CD8-positive, alpha-beta memory T cell (primary cell): ENCODE results near the gene KIAA0513. TPM values are rescaled to one million over a fixed set of nuclear protein-coding genes. Genes with fewer than 3 reads are reported as not detected.
A peak's percentile ranks its signal among the peaks of the same experiment; 100 is the strongest.

ENCODE experiments used
- CTCF ChIA-PET: fragments of 350-600 bp; sonication (Branson Sonifier 250); formaldehyde crosslinking; loops from one replicate; lab custom pipeline; 2021; ENCODE audit warnings: antibody characterized with exemption; lab: Charles Lee
- POLR2A ChIA-PET: fragments of 350-600 bp; sonication (Branson Sonifier 250); formaldehyde crosslinking; loops from one replicate; lab custom pipeline; 2021; ENCODE audit warnings: antibody characterized with exemption; lab: Charles Lee
- DNase-seq, 5 donors: peaks; one replicate each; pipeline versions ENCODE4 v3.0.0 to v3.0.0-alpha.2; 2020 to 2022; ENCODE audit warnings: mixed read lengths in 1 of 5
- H3K27ac ChIP-seq: one replicate; pipeline ENCODE4 v1.7.0; 2013; ENCODE audit warnings: low read depth, mild to moderate bottlenecking, low read length, moderate library complexity
- H3K27me3 ChIP-seq: 2 replicates; pipeline ENCODE4 v1.7.0; 2013; ENCODE audit warnings: low read length, mild to moderate bottlenecking; ENCODE audit not compliant: insufficient read depth, poor library complexity, severe bottlenecking
- H3K36me3 ChIP-seq: 2 replicates; pipeline ENCODE4 v1.7.0; 2013; ENCODE audit warnings: mild to moderate bottlenecking, low read length, moderate library complexity; ENCODE audit not compliant: insufficient read depth
- H3K4me1 ChIP-seq: 2 replicates; pipeline ENCODE4 v1.7.0; 2013; ENCODE audit warnings: mild to moderate bottlenecking, low read length, moderate library complexity; ENCODE audit not compliant: insufficient read depth
- H3K4me3 ChIP-seq: 2 replicates; pipeline ENCODE4 v1.7.0; 2013; ENCODE audit warnings: mild to moderate bottlenecking, low read length
- H3K9me3 ChIP-seq: 2 replicates; pipeline ENCODE4 v1.7.0; 2013; ENCODE audit warnings: mild to moderate bottlenecking, low read length
- H3K27ac Mint-ChIP-seq, 8 donors: one replicate each; pipeline ENCODE4 v1.8.0; 2020 to 2021; ENCODE audit warnings: mixed read lengths in 8 of 8, mild to moderate bottlenecking in 6 of 8, inconsistent platforms in 3 of 8, moderate library complexity in 3 of 8
- H3K27me3 Mint-ChIP-seq, 2 donors: one replicate each; pipeline ENCODE4 v1.8.0; 2020 to 2021; ENCODE audit warnings: mixed read lengths in 2 of 2, mild to moderate bottlenecking in 1 of 2, moderate library complexity in 1 of 2
- H3K36me3 Mint-ChIP-seq, 3 donors: one replicate each; pipeline ENCODE4 v1.8.0; 2020 to 2021; ENCODE audit warnings: mixed read lengths in 3 of 3, inconsistent platforms in 1 of 3, mild to moderate bottlenecking in 1 of 3
- H3K4me1 Mint-ChIP-seq, 3 donors: one replicate each; pipeline ENCODE4 v1.8.0; 2020 to 2021; ENCODE audit warnings: mixed read lengths in 3 of 3, inconsistent platforms in 1 of 3, mild to moderate bottlenecking in 1 of 3
- H3K4me3 Mint-ChIP-seq, 7 donors: one replicate each; pipeline ENCODE4 v1.8.0; 2020 to 2021; ENCODE audit warnings: mixed read lengths in 7 of 7, mild to moderate bottlenecking in 6 of 7, moderate library complexity in 4 of 7, inconsistent platforms in 2 of 7
- H3K9me3 Mint-ChIP-seq, 5 donors: one replicate each; pipeline ENCODE4 v1.8.0; 2020 to 2022; ENCODE audit warnings: mixed read lengths in 5 of 5, mild to moderate bottlenecking in 3 of 5, moderate library complexity in 2 of 5, inconsistent platforms in 1 of 5
- polyA plus RNA-seq: library from polyadenylated mRNA; unstranded; fragments of 300-500 nt; fragmentation: Illumina TruSeq; gene quantifications from one replicate; pipeline ENCODE4 v1.2.3, GENCODE V29; 2021
- total RNA-seq, 2 experiments: library from RNA; stranded (reverse); gene quantifications; one replicate each; pipeline ENCODE4 v1.2.3, GENCODE V29; 2021

The KIAA0513 gene
- total and polyA plus RNA-seq, 3 experiments from 2014 or later: 7.2 to 13.5 (median 13.2) TPM

DNA sequence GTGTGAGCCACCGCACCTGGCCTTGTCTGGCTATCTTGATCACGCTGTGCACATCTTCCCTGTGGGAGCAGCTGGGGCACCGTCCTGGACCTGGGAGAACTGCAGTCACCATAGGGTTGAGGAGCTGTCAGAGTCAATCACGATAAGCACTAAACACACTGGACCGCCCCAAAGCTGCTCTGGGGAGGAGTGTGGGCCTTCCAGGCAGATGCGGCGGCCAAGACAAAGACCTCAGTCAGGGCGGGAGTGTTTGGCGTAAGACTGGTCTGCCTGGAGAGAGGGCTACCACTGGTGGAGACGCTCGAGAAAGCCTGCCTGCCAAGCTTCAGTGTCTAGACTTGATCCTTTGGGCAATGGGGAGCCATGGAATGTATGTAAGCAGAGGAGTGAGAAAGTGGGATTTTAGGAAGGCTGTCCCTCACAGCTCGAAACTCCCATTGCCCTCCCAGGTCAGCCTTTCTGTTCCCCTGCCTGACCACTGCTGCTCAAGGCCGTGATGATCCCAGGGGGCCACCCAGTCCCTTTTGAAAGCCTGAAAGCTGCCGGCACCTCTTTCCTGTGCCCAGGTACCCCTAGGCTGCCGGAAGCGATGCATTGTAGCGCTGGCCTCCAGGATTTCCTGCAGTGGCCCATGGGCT lies 114.0 kb downstream of the KIAA0513 start:
- no peak overlapping the region for H3K27ac Mint-ChIP-seq
- CTCF ChIA-PET: no interaction called here

DNA sequence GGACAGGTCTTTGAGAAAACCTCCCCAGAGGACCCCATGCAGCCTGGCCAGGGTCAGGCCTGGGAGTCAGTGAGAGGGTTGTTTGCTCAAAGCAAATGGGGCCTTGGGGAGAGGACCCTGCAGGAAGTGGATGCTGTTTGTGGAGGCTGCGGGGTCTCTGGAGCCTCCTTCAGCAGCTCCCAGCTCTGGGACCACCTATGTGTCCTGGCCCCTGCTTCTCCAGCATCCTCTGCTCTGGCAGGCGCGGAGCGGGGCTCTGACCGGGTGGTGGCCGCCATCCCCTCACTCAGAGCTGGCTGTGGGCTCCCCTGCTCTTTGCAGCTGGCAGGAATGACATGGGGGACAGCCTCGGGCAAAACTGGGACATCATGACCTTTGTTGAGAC lies 114.5 kb downstream of the KIAA0513 start:
- H3K27me3 ChIP-seq: peaks cover 3% of the 10 kb centered on the region
- no peak overlapping the region for H3K27ac ChIP-seq
- H3K27ac Mint-ChIP-seq: peak overlapping the region in 1 of 8 donors; percentile 88
- H3K4me1 ChIP-seq: no peaks in the 10 kb centered on the region
- ChIA-PET CTCF (no interaction called here), POLR2A (no interaction called here)
- H3K9me3 ChIP-seq: no peaks in the 10 kb centered on the region
- peaks cover 3 to 6% (median 4%) of the 10 kb centered on the region in 3 donors for H3K4me1 Mint-ChIP-seq
- no peaks in the 10 kb centered on the region for H3K9me3 Mint-ChIP-seq
- H3K36me3 Mint-ChIP-seq: no peaks in the 10 kb centered on the region
- H3K36me3 ChIP-seq: no peaks in the 10 kb centered on the region
- peaks cover 25 to 50% of the 10 kb centered on the region in 2 donors for H3K27me3 Mint-ChIP-seq
- H3K4me3 Mint-ChIP-seq: no peak overlapping the region
- no peak overlapping the region for H3K4me3 ChIP-seq
- DNase-seq: no peak

More for the DNA sequence above, 114.0 kb downstream of the KIAA0513 start:
- Mint-ChIP-seq H3K4me1 (peaks cover 3 to 6% (median 4%) of the 10 kb centered on the region in 3 donors), H3K9me3 (no peaks in the 10 kb centered on the region), H3K27me3 (peaks cover 25 to 53% of the 10 kb centered on the region in 2 donors), H3K4me3 (no peak overlapping the region), H3K36me3 (no peaks in the 10 kb centered on the region)
- Histone ChIP-seq H3K9me3 (no peaks in the 10 kb centered on the region), H3K36me3 (no peaks in the 10 kb centered on the region), H3K4me3 (no peak overlapping the region), H3K4me1 (no peaks in the 10 kb centered on the region), H3K27me3 (peaks cover 3% of the 10 kb centered on the region), H3K27ac (no peak overlapping the region)
- POLR2A ChIA-PET: no interaction called here
- no peak for DNase-seq

DNA sequence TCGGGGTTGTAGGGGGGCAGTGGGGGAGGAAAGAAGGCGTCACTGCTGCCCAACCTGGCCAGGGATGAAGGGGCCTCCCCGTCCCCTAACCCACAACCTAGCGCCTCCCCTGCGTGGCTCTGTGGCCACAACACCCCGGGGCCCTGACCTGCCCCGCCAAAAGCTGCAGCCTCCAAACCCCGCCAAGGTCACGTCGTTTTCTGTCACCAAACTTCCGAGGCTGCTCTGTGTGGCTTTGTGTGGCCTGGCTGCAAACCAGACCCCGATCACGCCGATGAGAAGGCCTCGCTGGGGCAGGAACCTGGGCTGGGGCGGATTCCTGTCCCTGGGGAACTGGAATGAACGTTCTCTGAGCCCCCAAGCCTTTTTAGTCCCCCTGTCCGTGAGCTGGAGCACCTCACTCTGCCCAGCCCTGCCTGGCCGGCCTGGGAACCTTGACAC lies 115.2 kb downstream of the KIAA0513 start:
- Histone ChIP-seq H3K4me1 (no peaks in the 10 kb centered on the region), H3K36me3 (no peaks in the 10 kb centered on the region), H3K4me3 (no peak overlapping the region), H3K27ac (no peak overlapping the region), H3K9me3 (no peaks in the 10 kb centered on the region), H3K27me3 (peaks cover 3% of the 10 kb centered on the region)
- no peak for DNase-seq
- H3K4me3 Mint-ChIP-seq: no peak overlapping the region
- H3K27me3 Mint-ChIP-seq: peaks cover 24 to 47% of the 10 kb centered on the region in 2 donors
- no peaks in the 10 kb centered on the region for H3K9me3 Mint-ChIP-seq
- ChIA-PET CTCF (no interaction called here), POLR2A (no interaction called here)
- H3K4me1 Mint-ChIP-seq: peaks cover 2 to 3% (median 2%) of the 10 kb centered on the region in 3 donors
- H3K27ac Mint-ChIP-seq: peak overlapping the region in 1 of 8 donors; percentile 88
- H3K36me3 Mint-ChIP-seq: no peaks in the 10 kb centered on the region

Other genes with a start within 250 kb of the KIAA0513 start
- gene CRISPLD2, start 207.8 kb upstream of the KIAA0513 start, total RNA-seq: under 1 TPM in 1 of 2 experiments, not detected in 1; 0.04 TPM
- 0.05 TPM for gene CRISPLD2, start 207.8 kb upstream of the KIAA0513 start, polyA plus RNA-seq
- gene ZDHHC7, start 16.3 kb upstream of the KIAA0513 start, total RNA-seq: 10 to 100 TPM; 31.6 to 32.6 TPM
- 45.7 TPM for gene ZDHHC7, start 16.3 kb upstream of the KIAA0513 start, polyA plus RNA-seq
- not detected for gene CIBAR2, start 84.7 kb downstream of the KIAA0513 start, total RNA-seq
- gene CIBAR2, start 84.7 kb downstream of the KIAA0513 start, polyA plus RNA-seq: not detected